Gastrocnemius medialis (tissue), 4 donors: ENCODE data around the gene RNF41. TPM values are rescaled to one million over a fixed set of nuclear protein-coding genes. Genes with fewer than 3 reads are reported as not detected.

Experiments used
- ATAC-seq, 2 donors: fragments of 150-250 bp; one replicate each; pipeline ENCODE4 v1.9.1; 2016
- DNase-seq, 2 donors: peaks; one replicate each; pipeline ENCODE4 v3.0.0-alpha.2; 2019
- H3K27ac ChIP-seq, 4 donors: fragments of 200-600 bp; sonication (generic); 1 replicate in 1 of 4; 2 replicates in 3 of 4; pipeline ENCODE4 v1.5.1; 2016 to 2018; ENCODE audit warnings: mild to moderate bottlenecking in 2 of 4, moderate library complexity in 1 of 4
- H3K27me3 ChIP-seq, 3 donors: fragments of 200-600 bp; sonication (generic) in 2 of 3; 1 replicate in 1 of 3; 2 replicates in 2 of 3; pipeline versions ENCODE4 v1.5.1 to v1.6.0; 2016 to 2019; ENCODE audit warnings: mild to moderate bottlenecking in 1 of 3, moderate library complexity in 1 of 3
- H3K36me3 ChIP-seq, 2 donors: fragments of 200-600 bp; sonication (generic) in 1 of 2; one replicate each; pipeline ENCODE4 v1.5.1; 2017 to 2018
- H3K4me1 ChIP-seq, 2 donors: fragments of 200-600 bp; sonication (generic) in 1 of 2; one replicate each; pipeline ENCODE4 v1.5.1; 2016 to 2017; ENCODE audit warnings: mild to moderate bottlenecking in 2 of 2
- H3K4me3 ChIP-seq, 4 donors: fragments of 200-600 bp; sonication (generic) in 3 of 4; 1 replicate in 1 of 4; 2 replicates in 3 of 4; pipeline ENCODE4 v1.5.1; 2016 to 2019; ENCODE audit warnings: mild to moderate bottlenecking in 2 of 4
- H3K9me3 ChIP-seq, 3 donors: fragments of 200-600 bp; sonication (generic) in 2 of 3; 1 replicate in 1 of 3; 2 replicates in 2 of 3; pipeline ENCODE4 v1.5.1; 2016 to 2019
- POLR2A ChIP-seq, 2 donors: fragments of 450-650 bp; IDR thresholded peaks; one replicate each; pipeline ENCODE4 v1.6.1; 2017; ENCODE audit warnings: antibody characterized with exemption in 2 of 2, mild to moderate bottlenecking in 2 of 2, moderate library complexity in 2 of 2
- in situ Hi-C, 4 donors: fragments of 200-750 bp; cut with MboI; loops; one replicate each; pipeline versions ENCODE4 v1.15.0 to v1.8.0; 2017; ENCODE audit warnings: low sequenced_read_pairs in 4 of 4
- intact Hi-C: fragments of 100-400 bp; cut with DNase I; formaldehyde crosslinking; loops from one replicate; pipeline ENCODE4 v1.15.1; 2023; ENCODE audit warnings: low total_unique reads
- total RNA-seq, 4 donors: library from RNA; depleted of rRNA; stranded (reverse); fragments of >200 nt; gene quantifications; one replicate each; pipeline versions ENCODE4 v1.1.0 to v1.2.3, GENCODE V29; 2016
- TF ChIP-seq, protein P1 (sequence below), 5 experiments: fragments of 450-650 bp in 3 of 5; fragments of 200-600 bp in 2 of 5; sonication (generic) in 2 of 5; IDR thresholded peaks in 4 of 5; conservative IDR thresholded peaks in 1 of 5; 1 replicate in 4 of 5; 2 replicates in 1 of 5; pipeline ENCODE4 v1.5.1; 2016 to 2019; ENCODE audit warnings: antibody characterized with exemption in 5 of 5, mild to moderate bottlenecking in 3 of 5, moderate library complexity in 3 of 5

RNF41 gene
- total RNA-seq, 4 donors from 2014 or later: 46.5 to 58.9 (median 54.8) TPM

DNA sequence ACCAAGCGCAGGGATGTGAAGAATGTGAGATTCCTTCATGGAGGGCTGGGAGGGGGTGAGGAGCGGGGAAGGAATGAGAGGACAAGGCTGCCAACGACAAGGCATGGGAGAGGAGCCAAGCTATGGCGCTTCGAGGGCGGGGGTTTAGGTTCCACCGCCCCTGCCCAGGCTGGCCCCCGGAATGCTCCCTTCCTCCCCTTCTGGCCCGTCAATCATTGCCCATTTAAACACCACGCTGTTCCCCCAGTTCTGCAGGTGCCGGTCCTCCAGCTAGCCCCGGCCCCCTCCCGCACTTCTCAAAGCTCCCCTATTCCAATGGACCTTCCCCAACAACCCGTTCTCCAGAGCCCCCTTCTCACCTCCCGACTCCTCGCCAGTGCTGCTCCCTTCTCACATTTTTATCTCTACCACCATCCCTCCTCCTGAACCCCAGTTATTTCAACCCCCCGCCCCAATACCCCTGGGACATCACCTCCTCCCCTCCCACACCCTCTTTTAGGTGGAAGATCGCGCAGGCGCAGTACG, 428 bp downstream of the RNF41 start:
- peaks cover 34 to 45% of the 10 kb centered on the region in 2 donors for H3K4me1 ChIP-seq
- TF ChIP-seq, protein P1, sequence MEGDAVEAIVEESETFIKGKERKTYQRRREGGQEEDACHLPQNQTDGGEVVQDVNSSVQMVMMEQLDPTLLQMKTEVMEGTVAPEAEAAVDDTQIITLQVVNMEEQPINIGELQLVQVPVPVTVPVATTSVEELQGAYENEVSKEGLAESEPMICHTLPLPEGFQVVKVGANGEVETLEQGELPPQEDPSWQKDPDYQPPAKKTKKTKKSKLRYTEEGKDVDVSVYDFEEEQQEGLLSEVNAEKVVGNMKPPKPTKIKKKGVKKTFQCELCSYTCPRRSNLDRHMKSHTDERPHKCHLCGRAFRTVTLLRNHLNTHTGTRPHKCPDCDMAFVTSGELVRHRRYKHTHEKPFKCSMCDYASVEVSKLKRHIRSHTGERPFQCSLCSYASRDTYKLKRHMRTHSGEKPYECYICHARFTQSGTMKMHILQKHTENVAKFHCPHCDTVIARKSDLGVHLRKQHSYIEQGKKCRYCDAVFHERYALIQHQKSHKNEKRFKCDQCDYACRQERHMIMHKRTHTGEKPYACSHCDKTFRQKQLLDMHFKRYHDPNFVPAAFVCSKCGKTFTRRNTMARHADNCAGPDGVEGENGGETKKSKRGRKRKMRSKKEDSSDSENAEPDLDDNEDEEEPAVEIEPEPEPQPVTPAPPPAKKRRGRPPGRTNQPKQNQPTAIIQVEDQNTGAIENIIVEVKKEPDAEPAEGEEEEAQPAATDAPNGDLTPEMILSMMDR (IDR thresholded peaks at IDR 0.05 in 4 of 5, conservative IDR thresholded peaks at IDR 0.05 in 1 of 5): no peak
- TF ChIP-seq POLR2A (IDR thresholded peaks at IDR 0.05): no peak
- peak overlapping the region; percentile 96 to 100 (median 98) for H3K27ac ChIP-seq
- DNase-seq: peak in 1 of 2 donors; percentile 48
- peak overlapping the region; percentile 80 to 99 (median 89) for H3K4me3 ChIP-seq
- H3K27me3 ChIP-seq: no peaks in the 10 kb centered on the region
- in situ Hi-C loops: loop anchor here in 1 of 4 donors (10.0 kb wide), 1 partner anchor 106 kb away; the partner anchor contains the start of genes RPL41 and ZC3H10
- peaks cover 0 to 3% of the 10 kb centered on the region in 2 donors for H3K36me3 ChIP-seq
- ATAC-seq: peak; percentile 1 to 10
- no peaks in the 10 kb centered on the region for H3K9me3 ChIP-seq
- intact Hi-C loops: loop anchor here (5.0 to 10.0 kb wide), 2 partner anchors 244 to 504 kb away; partner anchors contain the start of genes BLOC1S1 and SPRYD4

DNA sequence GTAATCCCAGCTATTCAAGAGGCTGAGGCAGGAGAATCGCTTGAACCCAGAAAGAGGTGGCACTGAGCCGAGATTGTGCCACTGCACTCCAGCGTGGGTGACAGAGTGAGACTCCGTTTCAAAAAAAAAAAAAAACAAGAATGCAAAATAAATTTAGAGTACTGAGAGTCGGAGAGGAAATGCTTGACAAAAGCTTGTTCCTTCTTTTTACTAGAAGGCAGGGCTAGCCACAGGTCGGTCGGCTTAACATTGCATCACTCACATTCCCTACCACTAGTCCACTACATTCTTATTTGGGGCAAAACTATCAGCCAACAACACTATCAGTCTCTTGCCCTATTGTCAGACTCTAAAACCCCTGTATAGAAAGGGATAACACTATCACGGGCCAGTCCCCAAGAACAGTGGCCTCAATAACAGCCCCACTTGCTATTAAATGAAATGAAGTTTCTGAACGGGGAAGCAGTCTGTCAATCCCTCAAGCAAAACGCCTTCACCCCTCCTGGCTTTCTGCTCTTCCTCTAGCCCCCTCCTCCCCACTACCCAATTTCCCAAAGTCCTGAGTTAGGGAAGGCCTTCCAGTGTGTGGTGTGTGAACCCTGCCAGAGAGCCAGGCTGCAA, 1.0 kb downstream of the RNF41 start:
- TF ChIP-seq, protein P1 (IDR thresholded peaks at IDR 0.05 in 4 of 5, conservative IDR thresholded peaks at IDR 0.05 in 1 of 5): no peak
- peak in 1 of 2 donors; percentile 7 for TF ChIP-seq POLR2A (IDR thresholded peaks at IDR 0.05)
- Histone ChIP-seq H3K9me3 (no peaks in the 10 kb centered on the region), H3K27ac (peak overlapping the region; percentile 96 to 100 (median 98)), H3K27me3 (no peaks in the 10 kb centered on the region), H3K36me3 (peaks cover 0 to 7% of the 10 kb centered on the region in 2 donors), H3K4me1 (peaks cover 34 to 45% of the 10 kb centered on the region in 2 donors), H3K4me3 (peak overlapping the region; percentile 80 to 99 (median 89))
- intact Hi-C loops: loop anchor here (5.0 to 10.0 kb wide), 2 partner anchors 244 to 503 kb away; partner anchors contain the start of genes BLOC1S1 and SPRYD4
- ATAC-seq (no peak), DNase-seq (no peak)
- in situ Hi-C loops: loop anchor here in 1 of 4 donors (10.0 kb wide), 1 partner anchor 106 kb away; the partner anchor contains the start of genes RPL41 and ZC3H10

GRCh38 chr12:56219840-56220239, 1.9 kb downstream of the RNF41 start:
- H3K4me3 ChIP-seq: no peak overlapping the region
- TF ChIP-seq, protein P1 (IDR thresholded peaks at IDR 0.05 in 4 of 5, conservative IDR thresholded peaks at IDR 0.05 in 1 of 5): no peak
- TF ChIP-seq POLR2A (IDR thresholded peaks at IDR 0.05): no peak
- peaks cover 27 to 40% of the 10 kb centered on the region in 2 donors for H3K4me1 ChIP-seq
- DNase-seq (no peak), ATAC-seq (no peak)
- H3K36me3 ChIP-seq: peaks cover 0 to 13% of the 10 kb centered on the region in 2 donors
- in situ Hi-C loops: loop anchor here in 1 of 4 donors (10.0 kb wide), 1 partner anchor 105 kb away; the partner anchor contains the start of genes RPL41 and ZC3H10
- H3K9me3 ChIP-seq: no peaks in the 10 kb centered on the region
- intact Hi-C loops: loop anchor here (5.0 to 10.0 kb wide), 2 partner anchors 245 to 503 kb away; partner anchors contain the start of genes BLOC1S1 and SPRYD4
- H3K27ac ChIP-seq: peak overlapping the region in 3 of 4 donors; percentile 96 to 100 (median 97)
- no peaks in the 10 kb centered on the region for H3K27me3 ChIP-seq

DNA sequence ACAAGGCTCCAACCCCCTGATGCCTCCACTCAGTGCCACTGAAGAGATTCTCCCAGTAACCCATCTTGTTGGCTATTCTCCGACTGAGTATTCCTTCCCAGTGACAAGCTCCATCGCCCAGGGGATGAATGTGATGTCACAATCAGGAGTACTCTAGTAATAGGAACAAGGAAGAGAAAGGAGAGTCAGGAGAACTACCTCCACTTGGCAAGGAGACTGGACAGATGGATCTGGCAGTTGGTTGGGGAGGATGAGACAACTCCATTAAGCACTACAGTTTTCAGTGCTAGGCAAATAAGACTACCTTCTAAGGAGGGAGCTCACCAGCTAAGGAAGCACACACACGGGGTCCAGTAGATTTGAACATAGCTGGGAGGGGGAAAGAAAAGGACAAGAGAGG, 5.3 kb downstream of the RNF41 start:
- Histone ChIP-seq H3K9me3 (no peaks in the 10 kb centered on the region), H3K4me1 (peaks cover 9 to 16% of the 10 kb centered on the region in 2 donors), H3K27ac (no peak overlapping the region), H3K27me3 (no peaks in the 10 kb centered on the region), H3K36me3 (peaks cover 2 to 47% of the 10 kb centered on the region in 2 donors), H3K4me3 (no peak overlapping the region)
- ATAC-seq (no peak), DNase-seq (no peak)
- intact Hi-C loops (no loop called here), in situ Hi-C loops (no loop called here)
- TF ChIP-seq POLR2A (IDR thresholded peaks at IDR 0.05): no peak
- TF ChIP-seq, protein P1 (IDR thresholded peaks at IDR 0.05 in 4 of 5, conservative IDR thresholded peaks at IDR 0.05 in 1 of 5): no peak
